DND-41 (cell line): ENCODE data around the gene UCN2.

ENCODE experiments used
- CTCF ChIP-seq: IDR thresholded peaks from 2 replicates; pipeline ENCODE4 v1.5.1; 2012; ENCODE audit warnings: borderline replicate concordance, low read length, moderate library complexity, mild to moderate bottlenecking; ENCODE audit not compliant: poor library complexity, severe bottlenecking; ENCODE audit errors: extremely low read depth
- EZH2 ChIP-seq: IDR thresholded peaks from 3 replicates; pipeline ENCODE4 v1.6.1; 2012; ENCODE audit warnings: borderline replicate concordance, low read depth, mild to moderate bottlenecking, moderate library complexity, low read length, inconsistent platforms; ENCODE audit not compliant: severe bottlenecking

GRCh38 chr3:48592519-48593087, 29.0 kb upstream of the UCN2 start:
- no peak for TF ChIP-seq CTCF
- no peak for TF ChIP-seq EZH2
